ENCODE results near the gene RAD51B. TPM values are rescaled to one million over a fixed set of nuclear protein-coding genes. Genes with fewer than 3 reads are reported as not detected.
"Not testable (repeated sequence)": the region's sequence is repeated elsewhere in the genome, so short reads cannot be mapped to it uniquely, and the experiment has no call there.

RAD51B gene
- total and polyA plus RNA-seq, 5 donors = 0.88 to 5.3 (median 3.3) TPM

DNA sequence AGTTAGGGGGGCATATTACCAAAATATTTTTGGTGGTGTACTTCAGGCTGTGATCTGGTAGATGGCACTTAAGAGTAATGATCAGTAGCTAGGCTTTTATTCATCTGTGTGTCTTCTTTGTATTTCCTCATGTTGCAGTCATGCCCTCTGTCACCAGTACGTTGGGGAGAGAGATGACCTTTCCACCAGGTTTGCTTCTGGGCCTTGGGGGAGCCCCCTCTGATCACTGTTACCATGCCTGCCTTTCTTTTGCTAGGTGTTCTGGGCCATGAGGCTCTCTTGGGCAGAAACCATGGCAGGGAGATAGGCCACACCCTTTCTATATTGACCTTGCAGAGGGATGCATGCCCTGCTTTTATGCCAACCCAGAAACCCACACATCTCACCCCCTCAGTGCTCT, 208.5 kb downstream of the RAD51B start:
- Histone ChIP-seq H3K9me3 (ENCODE audit: control insufficient read depth, low read length) (no peaks in the 10 kb centered on the region), H3K4me1 (ENCODE audit: control insufficient read depth, insufficient read depth, low read length) (no peaks in the 10 kb centered on the region), H3K27me3 (ENCODE audit: control insufficient read depth, insufficient read depth) (no peaks in the 10 kb centered on the region), H3K4me3 (ENCODE audit: low read length) (no peak overlapping the region), H3K27ac (ENCODE audit: low read length) (no peak overlapping the region)
- DNase-seq (no peak), ATAC-seq (no peak)
- intact Hi-C loops (cut with DNase I) = no loop called here
- WGBS = 66% methylated on average over 1 of the region's 1 CpG

DNA sequence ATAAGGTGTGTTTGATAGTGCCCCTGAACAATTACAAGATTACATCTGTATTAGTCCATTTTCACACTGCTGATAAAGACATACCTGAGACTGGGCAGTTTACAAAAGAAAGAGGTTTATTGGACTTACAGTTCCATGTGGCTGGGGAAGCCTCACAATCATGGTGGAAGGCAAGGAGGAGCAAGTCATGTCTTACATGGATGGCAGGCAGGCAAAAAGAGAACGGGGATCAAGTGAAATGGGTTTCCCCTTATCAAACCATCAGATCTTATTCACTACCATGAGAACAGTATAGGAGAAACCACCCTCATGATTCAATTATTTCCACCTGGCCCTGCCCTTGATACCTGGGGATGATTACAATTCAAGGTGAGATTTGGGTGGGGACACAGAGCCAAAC, 211.4 kb downstream of the RAD51B start:
- ATAC-seq; DNase-seq; intact Hi-C loops (cut with DNase I); H3K27me3 ChIP-seq (ENCODE audit: control insufficient read depth, insufficient read depth); H3K4me1 ChIP-seq (ENCODE audit: control insufficient read depth, insufficient read depth, low read length); H3K4me3 ChIP-seq (ENCODE audit: low read length); H3K27ac ChIP-seq (ENCODE audit: low read length); H3K9me3 ChIP-seq (ENCODE audit: control insufficient read depth, low read length): not testable (repeated sequence)
- 97% methylated on average over 1 of the region's 1 CpG for WGBS

DNA sequence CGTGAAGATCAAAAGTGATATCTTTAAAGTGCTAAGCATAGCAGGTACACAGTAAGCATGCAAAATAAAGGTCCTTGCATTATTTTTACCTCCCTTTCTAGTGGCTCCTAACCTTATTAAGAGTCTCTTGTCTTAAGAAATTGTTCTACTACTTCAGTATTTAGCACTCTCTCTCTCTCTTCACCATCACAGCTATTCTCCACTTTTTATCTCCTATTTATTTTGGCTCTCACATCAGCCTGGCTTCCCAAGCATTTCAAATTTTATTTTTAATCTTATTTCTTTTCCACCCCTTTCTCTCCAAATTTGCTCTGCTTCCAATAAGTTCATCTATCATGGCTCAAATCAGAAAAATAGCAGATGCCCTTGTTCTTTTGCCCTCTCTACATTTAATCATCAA, 212.6 kb downstream of the RAD51B start:
- WGBS = 63% methylated on average over 1 of the region's 1 CpG
- ATAC-seq (peak in 1 of 2 donors; percentile 68), DNase-seq (no peak)
- intact Hi-C loops (cut with DNase I) = no loop called here
- Histone ChIP-seq H3K27me3 (ENCODE audit: control insufficient read depth, insufficient read depth) (no peaks in the 10 kb centered on the region), H3K4me1 (ENCODE audit: control insufficient read depth, insufficient read depth, low read length) (peaks cover 2% of the 10 kb centered on the region), H3K9me3 (ENCODE audit: control insufficient read depth, low read length) (no peaks in the 10 kb centered on the region), H3K4me3 (ENCODE audit: low read length) (no peak overlapping the region), H3K27ac (ENCODE audit: low read length) (no peak overlapping the region)

DNA sequence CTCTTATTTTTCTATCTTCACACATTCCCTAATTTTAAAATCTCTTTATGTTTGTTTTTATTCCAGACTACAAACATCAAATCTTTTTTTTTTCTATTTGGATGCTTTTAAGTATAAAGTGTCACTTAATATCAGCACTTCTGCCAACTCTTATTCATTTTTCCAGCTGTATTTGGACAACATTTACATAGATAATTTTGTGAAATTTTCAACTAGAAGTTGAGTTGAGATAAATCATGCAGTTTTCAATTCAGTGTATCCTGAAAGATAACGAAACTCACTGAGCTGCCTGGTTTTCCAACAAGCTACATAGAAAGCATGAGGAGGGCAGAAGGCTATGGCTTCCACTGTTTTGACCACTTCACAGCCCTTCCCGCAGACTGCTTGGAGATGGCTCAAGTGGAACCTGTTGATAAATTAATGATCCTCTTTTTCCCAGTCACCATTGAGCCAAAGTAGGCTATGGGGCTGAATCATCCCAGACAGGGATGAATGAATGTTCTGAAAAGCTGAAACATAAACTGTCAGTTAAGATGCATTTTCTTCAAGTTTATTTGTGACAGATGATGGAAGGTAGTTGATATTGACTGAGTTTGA, 213.9 kb downstream of the RAD51B start:
- ATAC-seq (no peak), DNase-seq (no peak)
- no peak overlapping the region for H3K4me3 ChIP-seq (ENCODE audit: low read length)
- WGBS = 35% methylated on average over 2 of the region's 2 CpGs
- no peaks in the 10 kb centered on the region for H3K27me3 ChIP-seq (ENCODE audit: control insufficient read depth, insufficient read depth)
- intact Hi-C loops (cut with DNase I) = no loop called here
- H3K4me1 ChIP-seq (ENCODE audit: control insufficient read depth, insufficient read depth, low read length) = peaks cover 2% of the 10 kb centered on the region
- H3K27ac ChIP-seq (ENCODE audit: low read length) = no peak overlapping the region
- H3K9me3 ChIP-seq (ENCODE audit: control insufficient read depth, low read length) = no peaks in the 10 kb centered on the region

DNA sequence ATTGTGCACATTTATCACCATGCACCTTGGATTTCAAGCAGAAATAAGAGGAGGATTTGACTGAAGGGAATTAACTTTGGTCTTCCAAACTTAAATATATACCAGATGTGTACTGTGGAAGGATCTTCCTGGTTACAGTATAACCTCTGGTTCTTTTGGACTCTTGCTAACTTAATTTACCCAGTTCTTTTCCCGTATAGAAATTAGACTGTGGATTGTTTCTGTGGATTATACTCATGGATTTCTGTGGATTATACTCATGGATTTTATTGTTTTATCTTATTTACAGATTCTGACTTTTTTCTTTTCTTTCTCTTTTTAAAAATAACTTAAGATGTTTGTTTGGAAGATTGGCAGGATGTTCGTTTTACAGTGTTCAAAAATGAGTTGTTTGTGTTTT, 215.3 kb downstream of the RAD51B start:
- H3K4me3 ChIP-seq (ENCODE audit: low read length) = no peak overlapping the region
- intact Hi-C loops (cut with DNase I) = no loop called here
- WGBS = 80% methylated on average over 2 of the region's 2 CpGs
- H3K27me3 ChIP-seq (ENCODE audit: control insufficient read depth, insufficient read depth) = no peaks in the 10 kb centered on the region
- DNase-seq (no peak), ATAC-seq (no peak)
- peaks cover 2% of the 10 kb centered on the region for H3K4me1 ChIP-seq (ENCODE audit: control insufficient read depth, insufficient read depth, low read length)
- H3K27ac ChIP-seq (ENCODE audit: low read length) = no peak overlapping the region
- no peaks in the 10 kb centered on the region for H3K9me3 ChIP-seq (ENCODE audit: control insufficient read depth, low read length)

- ATAC-seq (no peak), DNase-seq (no peak)
- no peak overlapping the region for H3K4me3 ChIP-seq (ENCODE audit: low read length)
- 70% methylated on average over 6 of the region's 6 CpGs for WGBS
- H3K27ac ChIP-seq (ENCODE audit: low read length) = no peak overlapping the region
- intact Hi-C loops (cut with DNase I) = no loop called here
- H3K9me3 ChIP-seq (ENCODE audit: control insufficient read depth, low read length) = no peaks in the 10 kb centered on the region
- H3K4me1 ChIP-seq (ENCODE audit: control insufficient read depth, insufficient read depth, low read length) = peaks cover 2% of the 10 kb centered on the region
- no peaks in the 10 kb centered on the region for H3K27me3 ChIP-seq (ENCODE audit: control insufficient read depth, insufficient read depth)
These were observed 216.6 kb downstream of the RAD51B start for GRCh38 chr14:68036202-68036601.

- Histone ChIP-seq H3K9me3 (ENCODE audit: control insufficient read depth, low read length) (no peaks in the 10 kb centered on the region), H3K4me1 (ENCODE audit: control insufficient read depth, insufficient read depth, low read length) (no peaks in the 10 kb centered on the region), H3K4me3 (ENCODE audit: low read length) (no peak overlapping the region), H3K27ac (ENCODE audit: low read length) (no peak overlapping the region), H3K27me3 (ENCODE audit: control insufficient read depth, insufficient read depth) (no peaks in the 10 kb centered on the region)
- DNase-seq (no peak), ATAC-seq (no peak)
- intact Hi-C loops (cut with DNase I) = no loop called here
These were observed 220.0 kb downstream of the RAD51B start for GRCh38 chr14:68039593-68039992.

DNA sequence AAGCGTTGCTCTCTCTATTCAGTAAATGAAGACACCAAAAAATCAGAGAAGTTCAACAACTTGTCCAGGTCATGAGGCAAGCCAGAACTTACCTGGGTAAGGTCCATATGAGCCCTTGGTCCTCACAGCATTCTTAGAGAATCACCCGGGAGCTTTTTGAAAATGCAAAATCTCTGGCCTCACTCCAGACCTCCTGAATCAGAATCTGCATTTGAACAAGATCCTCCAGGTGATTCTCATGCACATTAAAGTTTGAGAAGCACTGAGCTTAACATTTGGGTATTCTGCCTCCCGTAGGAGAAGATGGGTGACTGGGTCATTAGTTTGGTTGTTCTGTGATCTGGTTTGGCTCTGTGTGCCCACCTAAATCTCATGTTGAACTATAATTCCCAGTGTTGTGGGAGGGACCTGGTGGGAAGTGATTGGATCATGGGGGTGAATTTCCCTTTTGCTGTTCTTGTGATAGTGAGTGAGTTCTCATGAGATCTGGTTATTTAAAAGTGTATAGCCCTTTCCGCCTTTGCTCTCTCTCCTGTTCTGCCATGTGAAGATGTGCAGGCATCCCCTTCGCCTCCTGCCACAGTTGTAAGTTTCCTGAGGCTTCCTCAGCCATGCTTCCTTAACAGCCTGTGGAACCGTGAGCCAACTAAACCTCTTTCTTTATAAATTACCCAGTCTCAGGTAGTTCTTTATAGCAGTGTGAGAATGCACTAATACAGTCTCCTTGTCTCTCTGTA, 221.2 kb downstream of the RAD51B start:
- WGBS = 93% methylated on average over 6 of the region's 6 CpGs
- intact Hi-C loops (cut with DNase I) = no loop called here
- ATAC-seq (no peak), DNase-seq (no peak)
- Histone ChIP-seq H3K4me1 (ENCODE audit: control insufficient read depth, insufficient read depth, low read length) (no peaks in the 10 kb centered on the region), H3K9me3 (ENCODE audit: control insufficient read depth, low read length) (no peaks in the 10 kb centered on the region), H3K4me3 (ENCODE audit: low read length) (no peak overlapping the region), H3K27me3 (ENCODE audit: control insufficient read depth, insufficient read depth) (no peaks in the 10 kb centered on the region), H3K27ac (ENCODE audit: low read length) (no peak overlapping the region)

DNA sequence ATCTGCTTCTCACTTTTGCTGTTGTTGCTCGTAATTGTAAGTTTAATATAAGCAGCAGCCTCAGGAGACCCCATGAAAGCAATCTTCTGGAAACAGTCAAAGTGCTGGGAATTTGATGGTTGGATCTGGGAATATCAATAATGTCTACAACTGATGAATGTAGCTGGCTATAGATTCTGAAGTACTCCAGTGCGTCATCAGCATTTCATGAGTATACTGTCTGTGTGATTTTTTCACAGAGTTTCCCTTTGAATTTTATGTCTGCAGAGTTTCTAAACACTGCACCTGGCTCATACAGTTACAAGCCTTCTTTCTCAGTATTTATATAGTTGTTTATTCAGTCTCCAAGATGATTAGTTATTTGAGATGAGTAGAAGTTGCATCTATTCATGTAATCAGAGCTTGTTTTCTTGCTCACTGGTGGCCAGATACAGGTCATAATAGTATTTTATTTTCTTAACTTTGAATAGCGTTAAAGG, 222.3 kb downstream of the RAD51B start:
- Histone ChIP-seq H3K27me3 (ENCODE audit: control insufficient read depth, insufficient read depth) (no peaks in the 10 kb centered on the region), H3K27ac (ENCODE audit: low read length) (no peak overlapping the region), H3K9me3 (ENCODE audit: control insufficient read depth, low read length) (no peaks in the 10 kb centered on the region), H3K4me1 (ENCODE audit: control insufficient read depth, insufficient read depth, low read length) (no peaks in the 10 kb centered on the region), H3K4me3 (ENCODE audit: low read length) (no peak overlapping the region)
- DNase-seq = no peak
- intact Hi-C loops (cut with DNase I) = no loop called here
- 93% methylated on average over 3 of the region's 3 CpGs for WGBS
- ATAC-seq = no peak

GRCh38 chr14:68042586-68043210, 223.1 kb downstream of the RAD51B start:
- ATAC-seq (no peak), DNase-seq (no peak)
- H3K9me3 ChIP-seq (ENCODE audit: control insufficient read depth, low read length) = no peaks in the 10 kb centered on the region
- 76% methylated on average over 2 of the region's 2 CpGs for WGBS
- H3K27me3 ChIP-seq (ENCODE audit: control insufficient read depth, insufficient read depth) = no peaks in the 10 kb centered on the region
- intact Hi-C loops (cut with DNase I) = no loop called here
- H3K27ac ChIP-seq (ENCODE audit: low read length) = no peak overlapping the region
- no peak overlapping the region for H3K4me3 ChIP-seq (ENCODE audit: low read length)
- no peaks in the 10 kb centered on the region for H3K4me1 ChIP-seq (ENCODE audit: control insufficient read depth, insufficient read depth, low read length)

- H3K9me3 ChIP-seq (ENCODE audit: control insufficient read depth, low read length) = no peaks in the 10 kb centered on the region
- no peak overlapping the region for H3K4me3 ChIP-seq (ENCODE audit: low read length)
- intact Hi-C loops (cut with DNase I) = no loop called here
- H3K4me1 ChIP-seq (ENCODE audit: control insufficient read depth, insufficient read depth, low read length) = no peaks in the 10 kb centered on the region
- DNase-seq = no peak
- ATAC-seq = no peak
- no peak overlapping the region for H3K27ac ChIP-seq (ENCODE audit: low read length)
- no peaks in the 10 kb centered on the region for H3K27me3 ChIP-seq (ENCODE audit: control insufficient read depth, insufficient read depth)
These were observed 224.2 kb downstream of the RAD51B start for GRCh38 chr14:68043752-68044151.

Measured in right cardiac atrium (tissue), 5 donors.